AG20443 (cell line): Measurements from ENCODE around the gene CA10.

ENCODE experiments used
- DNase-seq: peaks from one replicate; pipeline ENCODE4 v3.0.0; 2012; ENCODE audit warnings: low spot score, mixed read lengths

Gene CA10

GRCh38 chr17:51951741-51952140, 206.8 kb downstream of the CA10 start:
- no peak for DNase-seq

GRCh38 chr17:51948128-51948527, 210.4 kb downstream of the CA10 start:
- DNase-seq = no peak

GRCh38 chr17:51947160-51947735, 211.3 kb downstream of the CA10 start:
- no peak for DNase-seq

GRCh38 chr17:51946311-51946710, 212.2 kb downstream of the CA10 start:
- DNase-seq = no peak

GRCh38 chr17:51941272-51941671, 217.2 kb downstream of the CA10 start:
- DNase-seq = no peak

- no peak for DNase-seq
These were observed 221.2 kb downstream of the CA10 start for GRCh38 chr17:51937264-51937663.

GRCh38 chr17:51935477-51935876, 223.0 kb downstream of the CA10 start:
- no peak for DNase-seq

GRCh38 chr17:51933647-51934046, 224.9 kb downstream of the CA10 start:
- DNase-seq = no peak

- no peak for DNase-seq
These were observed 232.1 kb downstream of the CA10 start for GRCh38 chr17:51926448-51926847.

GRCh38 chr17:51921500-51921899, 237.0 kb downstream of the CA10 start:
- DNase-seq = no peak

- no peak for DNase-seq
These were observed 243.9 kb downstream of the CA10 start for GRCh38 chr17:51914577-51914976.

GRCh38 chr17:51913491-51914205, 244.9 kb downstream of the CA10 start:
- no peak for DNase-seq

GRCh38 chr17:51912939-51913338, 245.6 kb downstream of the CA10 start:
- DNase-seq = no peak

GRCh38 chr17:51911237-51911636, 247.3 kb downstream of the CA10 start:
- no peak for DNase-seq

- no peak for DNase-seq
These were observed 248.5 kb downstream of the CA10 start for GRCh38 chr17:51909971-51910370.

GRCh38 chr17:51908841-51909537, 249.5 kb downstream of the CA10 start:
- DNase-seq = no peak

GRCh38 chr17:51907041-51907440, 251.5 kb downstream of the CA10 start:
- no peak for DNase-seq

- DNase-seq = no peak
These were observed 254.1 kb downstream of the CA10 start for GRCh38 chr17:51904379-51904778.

- DNase-seq = no peak
These were observed 257.3 kb downstream of the CA10 start for GRCh38 chr17:51901242-51901641.

- no peak for DNase-seq
These were observed 266.6 kb downstream of the CA10 start for GRCh38 chr17:51891936-51892335.

GRCh38 chr17:51890710-51891109, 267.8 kb downstream of the CA10 start:
- no peak for DNase-seq

GRCh38 chr17:51888816-51889215, 269.7 kb downstream of the CA10 start:
- DNase-seq = no peak

- DNase-seq = no peak
These were observed 281.5 kb downstream of the CA10 start for GRCh38 chr17:51876986-51877385.
